Natural killer cell (primary cell): ENCODE results near the gene PDSS1. TPM values are rescaled to one million over a fixed set of nuclear protein-coding genes. Genes with fewer than 3 reads are reported as not detected.

Experiments
- ATAC-seq, 3 donors: fragments of 150-1000 bp in 2 of 3; fragments of 200-7000 bp in 1 of 3; cut with Tn5 transposase; 1 replicate in 1 of 3; 2 replicates in 2 of 3; pipeline ENCODE4 v1.10.0; 2021; ENCODE audit warnings: mild to moderate bottlenecking in 2 of 3, moderate library complexity in 2 of 3
- DNase-seq, 2 donors: peaks; one replicate each; pipeline versions ENCODE4 v3.0.0 to v3.0.0-alpha.2; 2013 to 2021; ENCODE audit warnings: mixed read lengths in 1 of 2
- H3K27ac ChIP-seq: one replicate; pipeline ENCODE4 v1.5.1; 2013; ENCODE audit warnings: mild to moderate bottlenecking, low read length
- H3K27me3 ChIP-seq: one replicate; pipeline ENCODE4 v1.6.1; 2013; ENCODE audit warnings: low read length; ENCODE audit not compliant: control insufficient read depth, insufficient read depth
- H3K36me3 ChIP-seq: one replicate; pipeline ENCODE4 v1.6.1; 2013; ENCODE audit warnings: low read length; ENCODE audit not compliant: control insufficient read depth, insufficient read depth
- H3K4me1 ChIP-seq: one replicate; pipeline ENCODE4 v1.6.1; 2013; ENCODE audit warnings: low read length; ENCODE audit not compliant: control insufficient read depth, insufficient read depth
- H3K4me3 ChIP-seq: one replicate; pipeline ENCODE4 v1.5.1; 2013; ENCODE audit warnings: low read length
- H3K9me3 ChIP-seq: one replicate; pipeline ENCODE4 v1.6.1; 2013; ENCODE audit warnings: low read length; ENCODE audit not compliant: control insufficient read depth, insufficient read depth
- H3K27ac Mint-ChIP-seq, 2 donors: one replicate each; pipeline ENCODE4 v1.8.0; 2022; ENCODE audit warnings: mild to moderate bottlenecking in 2 of 2, mixed read lengths in 2 of 2, moderate library complexity in 1 of 2
- H3K27me3 Mint-ChIP-seq, 2 donors: one replicate each; pipeline ENCODE4 v1.8.0; 2022; ENCODE audit warnings: low read depth in 2 of 2, mixed read lengths in 2 of 2
- H3K36me3 Mint-ChIP-seq: one replicate; pipeline ENCODE4 v1.8.0; 2022; ENCODE audit warnings: mixed read lengths
- H3K4me1 Mint-ChIP-seq, 2 donors: one replicate each; pipeline ENCODE4 v1.8.0; 2022; ENCODE audit warnings: mixed read lengths in 2 of 2
- H3K4me3 Mint-ChIP-seq: one replicate; pipeline ENCODE4 v1.8.0; 2022; ENCODE audit warnings: mild to moderate bottlenecking, moderate library complexity, mixed read lengths
- H3K9me3 Mint-ChIP-seq, 2 donors: one replicate each; pipeline ENCODE4 v1.8.0; 2022; ENCODE audit warnings: mixed read lengths in 2 of 2
- CTCF ChIP-seq: fragments of 200-600 bp; IDR thresholded peaks from one replicate; pipeline ENCODE4 v1.8.0; 2022; ENCODE audit warnings: antibody characterized with exemption
- WGBS: methylation state at CpG from one replicate; pipeline ENCODE4 v1.1.7; 2013; ENCODE audit warnings: missing lambda C conversion rate; ENCODE audit not compliant: insufficient coverage; 5-methylcytosine and 5-hydroxymethylcytosine counted together
- intact Hi-C: fragments of 100-400 bp; cut with micrococcal nuclease; formaldehyde crosslinking; loops from one replicate; pipeline ENCODE4 v1.14.2; 2022
- total RNA-seq, 4 donors: library from RNA; stranded (reverse); fragments of 120-200 nt in 1 of 4; gene quantifications; one replicate each; pipeline versions ENCODE4 v1.2.3 to v1.2.4, GENCODE V29; 2013 to 2022

The PDSS1 gene
- total RNA-seq, 3 donors from 2014 or later (not counting 1 experiment from before 2014, with no cell fraction given), result 3.5 to 4.4 (median 3.7) TPM

- H3K27me3 Mint-ChIP-seq, result no peaks in the 10 kb centered on the region
- peaks cover 67 to 69% of the 10 kb centered on the region in 2 donors for H3K4me1 Mint-ChIP-seq
- DNase-seq, result no peak
- H3K4me3 ChIP-seq, result no peak overlapping the region
- no peaks in the 10 kb centered on the region for H3K9me3 ChIP-seq
- peak overlapping the region; percentile 34 to 67 for H3K27ac Mint-ChIP-seq
- peaks cover 0 to 6% of the 10 kb centered on the region in 2 donors for H3K9me3 Mint-ChIP-seq
- H3K27ac ChIP-seq, result no peak overlapping the region
- WGBS, result 68% methylated on average over 2 of the region's 2 CpGs
- no peak overlapping the region for H3K4me3 Mint-ChIP-seq
- no peak for ATAC-seq
- intact Hi-C loops, result no loop called here
- no peaks in the 10 kb centered on the region for H3K27me3 ChIP-seq
- no peak for TF ChIP-seq CTCF
- no peaks in the 10 kb centered on the region for H3K36me3 Mint-ChIP-seq
- H3K36me3 ChIP-seq, result no peaks in the 10 kb centered on the region
- peaks cover 3% of the 10 kb centered on the region for H3K4me1 ChIP-seq
Measured at GRCh38 chr10:26792758-26793495, 95.4 kb downstream of the PDSS1 start.

Other genes starting within 250 kb of the PDSS1 start
- 100 to 1,000 TPM in 2 of 3 donors, 10 to 100 TPM in 1; 94.8 to 116 (median 113) TPM for gene ABI1, start 163.3 kb downstream of the PDSS1 start, total RNA-seq